Hepatocyte (in vitro differentiated cells): ENCODE measurements around the gene SPRR2A. TPM values are rescaled to one million over a fixed set of nuclear protein-coding genes. Genes with fewer than 3 reads are reported as not detected.
"Not testable (repeated sequence)": the region's sequence is repeated elsewhere in the genome, so short reads cannot be mapped to it uniquely, and the experiment has no call there.

Experiments used
- DNase-seq: peaks from one replicate; pipeline ENCODE4 v3.0.0-alpha.2; 2016; ENCODE audit warnings: low spot score
- H2AFZ ChIP-seq: fragments of 200-600 bp; sonication (generic); 2 replicates; pipeline ENCODE4 v1.6.0; 2016; ENCODE audit warnings: antibody characterized with exemption, mild to moderate bottlenecking
- H3K27ac ChIP-seq: fragments of 200-600 bp; sonication (generic); 2 replicates; pipeline ENCODE4 v1.5.1; 2016; ENCODE audit warnings: mild to moderate bottlenecking
- H3K27me3 ChIP-seq: fragments of 200-600 bp; sonication (generic); 2 replicates; pipeline ENCODE4 v1.6.1; 2016
- H3K36me3 ChIP-seq: fragments of 200-600 bp; sonication (generic); replicated peaks from 2 replicates; pipeline ENCODE4 v1.5.1; 2016; ENCODE audit warnings: low read depth; ENCODE audit not compliant: insufficient read depth
- H3K4me1 ChIP-seq: fragments of 200-600 bp; sonication (generic); 2 replicates; pipeline ENCODE4 v1.5.1; 2016; ENCODE audit warnings: mild to moderate bottlenecking, moderate library complexity; ENCODE audit not compliant: insufficient read depth
- H3K4me2 ChIP-seq: fragments of 200-600 bp; sonication (generic); 2 replicates; pipeline ENCODE4 v1.6.0; 2016
- H3K4me3 ChIP-seq: fragments of 200-600 bp; sonication (generic); 2 replicates; pipeline ENCODE4 v1.5.1; 2016; ENCODE audit warnings: mild to moderate bottlenecking
- H3K79me2 ChIP-seq: fragments of 200-600 bp; sonication (generic); 2 replicates; pipeline ENCODE4 v1.6.0; 2017; ENCODE audit warnings: mild to moderate bottlenecking
- H3K9me2 ChIP-seq: fragments of 200-600 bp; sonication (generic); replicated peaks from 2 replicates; pipeline ENCODE4 v1.6.0; 2017; ENCODE audit warnings: mild to moderate bottlenecking; ENCODE audit not compliant: insufficient read depth
- H3K9me3 ChIP-seq: fragments of 200-600 bp; sonication (generic); 2 replicates; pipeline ENCODE4 v1.5.1; 2016; ENCODE audit warnings: low read depth, mild to moderate bottlenecking
- H4K20me1 ChIP-seq: fragments of 200-600 bp; sonication (generic); 2 replicates; pipeline ENCODE4 v1.6.0; 2016; ENCODE audit warnings: mild to moderate bottlenecking; ENCODE audit not compliant: insufficient read depth, poor library complexity, severe bottlenecking
- CTCF ChIP-seq: fragments of 200-600 bp; sonication (generic); IDR thresholded peaks from 2 replicates; pipeline ENCODE4 v1.5.1; 2016; ENCODE audit warnings: antibody characterized with exemption, mild to moderate bottlenecking; ENCODE audit not compliant: poor library complexity
- EZH2 ChIP-seq: fragments of 200-600 bp; sonication (generic); IDR thresholded peaks from 2 replicates; pipeline ENCODE4 v1.6.1; 2016; ENCODE audit warnings: antibody characterized with exemption, mild to moderate bottlenecking, borderline replicate concordance
- EZH2phosphoT487 ChIP-seq: fragments of 200-600 bp; sonication (generic); IDR thresholded peaks from one replicate; pipeline ENCODE4 v1.6.1; 2018; ENCODE audit warnings: antibody characterized with exemption, mild to moderate bottlenecking, low read depth, moderate library complexity; ENCODE audit not compliant: unreplicated experiment, severe bottlenecking
- WGBS: methylation state at CpG from one replicate; pipeline ENCODE4 v1.1.6; 2016; ENCODE audit warnings: low lambda C conversion rate; ENCODE audit errors: missing lambda C conversion rate; 5-methylcytosine and 5-hydroxymethylcytosine counted together
- polyA plus RNA-seq: library from polyadenylated mRNA; unstranded; fragments of >200 nt; fragmentation: Nextera tagmentation; extraction: Ambion mirVana; gene quantifications from 2 replicates; pipeline ENCODE4 v1.2.1, GENCODE V29; 2016
- total RNA-seq: library from RNA; depleted of rRNA; stranded (reverse); fragments of >200 nt; gene quantifications from 2 replicates; pipeline ENCODE4 v1.2.3, GENCODE V29; 2014

The SPRR2A gene
- total and polyA plus RNA-seq, 2 experiments from 2014 or later: not detected

GRCh38 chr1:153058826-153059784, 1.8 kb upstream of the SPRR2A start:
- H3K79me2 ChIP-seq: no peaks in the 10 kb centered on the region
- no peak overlapping the region for H3K27ac ChIP-seq
- H4K20me1 ChIP-seq: no peaks in the 10 kb centered on the region
- no peaks in the 10 kb centered on the region for H3K36me3 ChIP-seq
- H3K4me1 ChIP-seq: no peaks in the 10 kb centered on the region
- 62% methylated on average over 6 of the region's 6 CpGs for WGBS
- TF ChIP-seq EZH2phosphoT487: no peak
- TF ChIP-seq CTCF: no peak
- no peak for TF ChIP-seq EZH2
- no peaks in the 10 kb centered on the region for H3K9me3 ChIP-seq
- no peak overlapping the region for H2AFZ ChIP-seq
- no peaks in the 10 kb centered on the region for H3K9me2 ChIP-seq
- H3K4me2 ChIP-seq: no peak overlapping the region
- no peaks in the 10 kb centered on the region for H3K27me3 ChIP-seq
- no peak for DNase-seq
- no peak overlapping the region for H3K4me3 ChIP-seq

- no peaks in the 10 kb centered on the region for H3K9me3 ChIP-seq
- TF ChIP-seq CTCF: no peak
- TF ChIP-seq EZH2: no peak
- no peak for TF ChIP-seq EZH2phosphoT487
- H3K27me3 ChIP-seq: no peaks in the 10 kb centered on the region
- no peaks in the 10 kb centered on the region for H3K79me2 ChIP-seq
- WGBS: 54% methylated on average over 2 of the region's 2 CpGs
- H3K4me2 ChIP-seq: no peak overlapping the region
- no peak for DNase-seq
- H3K9me2 ChIP-seq: no peaks in the 10 kb centered on the region
- no peak overlapping the region for H2AFZ ChIP-seq
- no peaks in the 10 kb centered on the region for H4K20me1 ChIP-seq
- no peak overlapping the region for H3K4me3 ChIP-seq
- no peaks in the 10 kb centered on the region for H3K36me3 ChIP-seq
- H3K27ac ChIP-seq: no peak overlapping the region
- no peaks in the 10 kb centered on the region for H3K4me1 ChIP-seq
Measured at GRCh38 chr1:153058154-153058553, 842 bp upstream of the SPRR2A start.

DNA sequence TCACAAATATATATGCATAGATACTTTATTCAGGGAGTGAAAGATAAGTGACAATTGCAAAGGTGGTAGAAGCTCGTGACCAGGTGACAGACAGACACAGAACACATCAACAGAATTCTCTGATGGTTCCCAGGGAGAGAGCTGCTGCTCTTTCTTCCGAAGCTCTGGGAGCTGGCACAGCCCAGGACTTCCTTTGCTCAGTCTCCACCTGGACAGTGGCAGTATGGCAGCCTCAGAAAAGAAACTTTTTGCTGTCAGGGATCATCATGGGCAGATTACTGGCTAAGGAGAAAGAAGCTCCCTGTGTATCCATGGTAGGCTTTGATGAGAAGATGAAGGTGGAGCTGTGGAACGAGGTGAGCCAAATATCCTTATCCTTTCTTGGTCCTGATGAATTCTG, 1.2 kb downstream of the SPRR2A start:
- DNase-seq, H3K4me1 ChIP-seq, H2AFZ ChIP-seq, H3K9me2 ChIP-seq, H3K27ac ChIP-seq, H3K79me2 ChIP-seq, H3K4me2 ChIP-seq, H3K27me3 ChIP-seq, H3K36me3 ChIP-seq, H3K4me3 ChIP-seq, H4K20me1 ChIP-seq, H3K9me3 ChIP-seq: not testable (repeated sequence)
- WGBS: 36% methylated on average over 3 of the region's 3 CpGs

DNA sequence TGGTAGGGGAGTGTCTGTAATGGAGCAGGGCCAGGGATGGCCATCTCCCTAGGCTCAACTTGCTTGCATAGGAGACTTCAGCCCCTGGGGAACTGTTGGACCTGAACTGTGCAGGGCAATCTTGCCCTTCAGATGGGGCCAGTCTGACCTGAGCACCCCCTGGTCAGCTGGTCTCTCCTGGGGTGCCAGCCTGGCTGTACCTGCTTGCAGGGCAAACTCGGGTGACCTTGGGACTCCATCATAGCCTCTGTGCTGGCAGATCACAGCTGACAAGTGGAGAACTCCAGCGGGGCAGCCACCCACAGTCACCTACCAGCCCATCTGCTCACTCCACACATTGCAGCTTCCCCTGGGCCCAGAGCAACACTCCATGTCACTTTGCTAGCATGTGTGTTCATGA, 8.1 kb downstream of the SPRR2A start:
- Histone ChIP-seq H3K27me3 (no peaks in the 10 kb centered on the region), H3K27ac (no peak overlapping the region), H3K9me3 (no peaks in the 10 kb centered on the region), H3K36me3 (no peaks in the 10 kb centered on the region), H3K4me2 (no peak overlapping the region), H2AFZ (no peak overlapping the region), H3K79me2 (no peaks in the 10 kb centered on the region), H4K20me1 (no peaks in the 10 kb centered on the region), H3K4me1 (no peaks in the 10 kb centered on the region), H3K9me2 (no peaks in the 10 kb centered on the region), H3K4me3 (no peak overlapping the region)
- WGBS: 63% methylated on average over 2 of the region's 2 CpGs
- no peak for DNase-seq
- TF ChIP-seq EZH2phosphoT487 (no peak), EZH2 (no peak), CTCF (no peak)
